SK-N-MC (cell line): ENCODE results near the gene RTL10.

Source experiments
- EZH2 ChIP-seq: fragments of 200-600 bp; sonication (generic); IDR thresholded peaks from one replicate; pipeline ENCODE4 v1.6.1; 2017; ENCODE audit warnings: antibody characterized with exemption
- FOXP2 ChIP-seq: optimal IDR thresholded peaks from 2 replicates; pipeline ENCODE3; 2011; ENCODE audit warnings: mild to moderate bottlenecking, moderate library complexity; ENCODE audit not compliant: insufficient read depth; ENCODE audit errors: extremely low read length, control extremely low read depth
- POLR2AphosphoS5 ChIP-seq: IDR thresholded peaks from 2 replicates; pipeline ENCODE4 v1.6.1; 2012; ENCODE audit warnings: mild to moderate bottlenecking, low read depth, low read length, borderline replicate concordance

DNA sequence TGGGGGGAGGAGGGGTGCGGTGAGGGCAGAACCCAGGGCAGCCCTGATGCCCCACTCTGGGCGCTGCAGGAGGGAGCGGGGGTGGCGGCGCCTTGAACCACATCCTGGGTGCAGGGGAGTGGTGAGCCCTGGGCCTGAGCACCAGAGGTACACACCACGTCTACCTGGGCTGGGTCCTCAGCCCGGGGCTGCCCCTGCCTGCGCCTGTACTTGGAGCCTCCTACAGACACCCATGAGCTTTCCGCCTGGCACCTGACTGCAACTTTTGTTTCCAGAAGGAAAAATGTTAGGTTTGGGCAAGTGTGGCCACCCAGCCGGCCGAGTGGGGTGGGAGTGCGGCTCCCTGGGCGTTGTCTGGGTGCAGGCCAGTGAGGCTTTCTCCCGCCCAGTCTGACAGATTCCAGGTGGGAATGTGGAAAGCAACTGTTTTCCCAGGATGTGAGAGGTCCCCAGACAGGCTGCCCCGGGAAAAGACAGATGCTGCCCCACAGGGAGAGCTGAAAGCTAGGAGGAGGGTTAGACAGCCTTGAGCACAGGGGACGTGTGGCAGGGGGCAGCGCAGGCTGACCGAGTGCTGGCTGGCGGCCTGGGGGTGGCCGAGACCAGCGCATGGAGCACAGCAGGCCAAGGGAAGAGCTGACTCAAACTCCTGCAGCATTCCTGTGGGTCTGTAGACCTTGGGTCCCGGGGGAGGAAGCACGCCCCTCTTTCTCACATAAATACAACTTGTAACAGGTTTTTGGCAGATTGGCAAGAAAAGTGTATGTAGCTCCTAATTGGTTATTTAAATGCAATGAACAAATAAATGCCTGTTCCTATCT, 44.1 kb downstream of the RTL10 start:
- no peak for TF ChIP-seq EZH2
- no peak for TF ChIP-seq POLR2AphosphoS5
- peak; percentile 66 for TF ChIP-seq FOXP2
